ENCODE results near the gene CHRNA4.

CHRNA4 gene

DNA sequence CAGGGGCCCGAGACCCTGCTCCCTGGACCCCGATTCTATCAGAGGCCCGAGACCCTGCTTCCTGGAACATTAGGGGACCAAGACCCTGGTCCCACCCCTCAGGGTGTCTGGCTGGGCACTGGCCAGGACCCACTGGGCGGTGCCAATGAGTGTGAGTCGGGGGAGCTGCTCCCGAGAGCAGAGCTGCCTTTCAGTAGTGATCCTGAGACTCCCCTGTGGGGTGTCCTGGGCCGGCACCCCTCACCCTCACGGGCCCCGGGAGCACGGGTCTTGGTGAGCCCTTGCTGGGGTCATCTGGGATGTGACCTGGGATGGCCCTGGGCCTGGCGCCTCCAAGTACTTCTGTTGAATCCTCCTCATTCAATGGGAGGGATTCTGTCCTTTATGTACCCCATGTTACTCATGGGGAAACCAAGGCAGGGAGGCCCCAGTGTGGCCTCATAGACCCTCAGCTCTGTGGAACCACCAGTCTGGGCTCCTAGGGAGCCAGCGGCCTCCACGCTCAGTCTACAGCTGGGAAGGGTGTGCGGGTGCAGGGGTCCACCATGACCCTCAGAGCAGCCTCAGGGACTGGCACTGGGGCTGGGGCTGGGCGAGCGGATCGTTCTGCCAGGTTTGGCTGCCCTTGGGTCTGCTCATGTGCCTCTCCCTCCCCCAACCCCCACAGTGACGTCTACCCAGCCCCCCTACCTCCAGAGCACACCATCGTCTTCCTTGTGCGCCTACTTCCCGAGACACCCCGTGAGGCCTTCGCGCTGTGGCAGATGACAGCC is 42.6 kb downstream of the CHRNA4 start:
- no peak for DNase-seq

DNA sequence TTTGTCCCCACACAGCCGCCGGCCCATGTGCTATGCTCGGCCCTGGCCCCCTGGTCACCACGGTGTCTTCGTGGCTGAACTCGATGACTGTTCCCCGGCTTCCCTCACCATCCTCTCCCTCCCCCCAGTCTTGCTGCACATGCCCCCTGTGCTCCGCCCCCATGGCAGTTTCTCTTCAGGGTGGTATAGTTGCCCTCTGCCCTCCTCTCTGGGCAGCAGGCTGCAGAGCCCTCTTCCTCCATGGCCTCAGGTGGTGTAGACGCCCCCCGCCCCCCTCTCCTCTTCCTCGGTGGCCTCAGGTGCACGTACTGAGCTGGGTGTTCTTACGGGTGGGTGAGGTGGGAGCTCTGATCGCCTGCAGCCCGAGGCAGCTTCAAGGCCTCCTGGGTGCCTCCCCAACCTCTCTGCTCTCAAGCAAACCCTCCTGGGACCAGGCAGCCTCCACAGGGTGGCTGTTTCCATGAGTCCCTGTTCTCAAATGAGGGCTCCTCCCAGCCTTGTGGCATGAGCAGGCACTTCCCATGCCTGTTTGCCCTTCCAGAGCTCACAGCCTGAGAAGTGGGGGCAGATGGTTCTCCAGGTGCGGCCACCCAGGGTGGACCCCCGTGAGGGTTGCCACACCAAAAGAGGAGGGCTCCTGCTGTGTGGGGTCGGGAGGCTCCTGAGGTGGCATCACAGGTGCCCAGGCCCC is 43.4 kb downstream of the CHRNA4 start:
- DNase-seq: no peak

DNA sequence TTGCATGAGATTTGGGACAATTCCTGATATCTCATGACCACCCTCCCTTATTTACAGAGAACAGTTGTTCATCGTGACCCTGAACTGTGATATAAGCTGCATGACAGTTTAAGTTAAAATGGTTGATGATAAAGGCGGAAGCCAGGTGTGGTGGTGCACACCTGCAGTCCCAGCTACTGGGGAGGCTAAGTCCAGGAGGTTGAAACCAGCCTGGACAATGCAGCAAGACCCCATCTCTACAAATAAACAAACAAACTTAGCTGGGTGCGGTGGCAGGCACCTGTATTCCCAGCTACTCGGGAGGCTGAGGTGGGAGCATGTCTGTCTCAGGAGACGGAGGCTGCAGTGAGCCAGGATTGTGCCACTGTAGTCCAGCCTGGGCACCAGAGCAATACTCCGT is 44.1 kb downstream of the CHRNA4 start:
- DNase-seq: no peak

DNA sequence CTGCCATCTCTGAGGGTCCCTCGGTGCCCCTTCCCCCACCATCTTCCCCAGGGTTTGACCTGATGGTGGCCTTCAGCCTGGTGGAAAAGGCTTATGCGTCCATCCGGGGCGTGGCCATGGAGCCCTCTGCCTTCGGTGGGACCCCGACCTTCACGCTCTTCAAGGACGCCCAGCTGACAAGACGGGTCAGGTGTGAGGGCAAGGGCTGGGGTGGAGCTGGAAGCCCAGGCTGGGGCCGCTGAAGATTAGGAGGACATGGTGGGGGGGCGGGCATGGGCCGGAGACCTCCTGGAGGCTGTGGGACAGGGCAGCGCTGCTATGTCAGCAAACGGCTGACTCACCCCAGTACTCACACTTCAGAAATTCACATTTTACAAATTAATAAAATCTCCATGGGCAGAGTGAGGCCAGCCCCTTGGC is 44.6 kb downstream of the CHRNA4 start:
- no peak for DNase-seq

DNA sequence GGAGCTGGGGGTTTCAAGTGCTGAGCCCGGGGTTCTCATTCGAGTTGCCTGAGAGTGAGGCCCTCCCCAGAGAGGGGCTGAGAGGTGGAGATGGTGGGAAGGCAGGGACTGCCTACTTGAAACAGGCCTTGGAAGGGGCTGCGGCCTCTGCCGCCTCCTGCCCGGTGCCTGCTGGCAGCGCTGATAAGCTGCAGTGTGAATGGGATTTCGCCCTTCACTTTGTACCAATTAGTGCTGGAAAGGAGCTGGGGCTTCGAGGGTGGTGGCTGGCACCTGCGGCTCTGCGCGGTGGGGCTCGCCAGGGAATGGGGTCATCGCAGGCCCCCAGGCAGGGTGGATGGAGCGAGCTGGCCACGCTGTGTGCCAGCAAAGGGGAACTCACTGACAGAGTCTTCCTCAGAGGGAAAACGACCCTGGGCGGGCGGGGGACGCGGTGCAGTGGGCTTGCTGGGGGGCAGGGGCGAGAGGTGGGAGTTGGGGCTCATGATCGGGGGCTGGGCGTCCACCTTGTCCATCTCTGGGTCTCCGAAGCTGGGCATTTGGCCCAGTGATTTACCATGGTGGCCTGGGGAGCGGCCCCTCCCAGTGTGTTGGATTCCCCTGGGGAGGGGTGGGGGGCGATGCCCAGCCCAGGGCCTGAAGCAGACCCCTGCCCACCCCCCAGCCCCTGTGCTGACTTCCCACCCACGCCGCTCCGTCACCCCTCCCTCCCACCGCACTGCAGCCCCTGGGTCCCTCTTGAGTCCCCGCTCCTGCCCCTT is 45.2 kb downstream of the CHRNA4 start:
- DNase-seq: no peak

DNA sequence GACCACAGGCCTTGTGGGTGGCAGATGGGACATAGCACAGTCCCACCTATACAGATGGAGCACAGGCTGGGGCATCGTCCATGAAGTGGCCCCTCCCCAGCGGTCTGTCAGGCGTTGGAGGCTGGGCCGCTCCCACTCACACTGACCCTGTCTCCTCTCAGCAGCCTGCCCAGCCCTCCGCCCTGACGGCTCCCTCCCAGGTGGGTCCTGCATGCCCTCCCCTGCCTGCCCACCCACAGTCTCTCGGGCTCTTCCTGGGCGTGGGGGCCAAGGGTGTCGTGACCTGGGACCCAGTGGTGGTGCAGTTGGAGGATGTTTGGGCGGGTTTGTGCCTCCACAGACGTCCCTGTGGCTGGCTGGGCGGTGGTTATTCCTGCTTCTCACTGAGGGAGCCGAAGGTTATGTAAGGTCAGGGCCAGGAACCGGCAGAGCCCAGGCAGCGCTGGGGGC is 45.9 kb downstream of the CHRNA4 start:
- no peak for DNase-seq

DNA sequence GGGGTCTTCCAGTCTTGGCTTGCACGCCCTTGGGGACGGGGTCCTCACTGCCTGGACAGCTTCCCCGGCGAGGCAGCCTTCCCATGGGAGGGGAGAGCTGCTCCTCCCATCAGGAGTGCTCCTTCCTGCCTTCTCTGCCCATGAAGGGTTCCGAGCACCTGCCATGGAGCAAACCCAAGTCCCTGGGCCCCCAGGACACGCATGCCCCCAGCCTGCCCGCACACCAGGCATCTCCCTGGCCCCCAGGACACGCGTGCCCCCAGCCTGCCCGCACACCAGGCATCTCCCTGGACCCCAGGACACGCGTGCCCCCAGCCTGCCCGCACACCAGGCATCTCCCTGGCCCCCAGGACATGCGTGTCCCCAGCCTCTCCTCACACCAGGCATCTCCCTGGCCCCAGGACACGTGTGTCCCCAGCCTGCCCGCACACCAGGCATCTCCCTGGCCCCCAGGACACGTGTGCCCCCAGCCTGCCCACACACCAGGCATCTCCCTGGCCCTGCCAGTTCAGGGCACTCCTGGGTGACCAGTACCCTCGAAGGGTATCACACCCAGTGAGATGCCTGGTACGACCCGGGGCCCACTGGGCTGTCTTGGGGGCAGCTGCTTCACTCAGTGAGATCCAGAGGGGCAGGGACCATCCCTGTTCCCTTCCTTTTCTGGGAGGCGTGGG is 46.4 kb downstream of the CHRNA4 start:
- DNase-seq: no peak

DNA sequence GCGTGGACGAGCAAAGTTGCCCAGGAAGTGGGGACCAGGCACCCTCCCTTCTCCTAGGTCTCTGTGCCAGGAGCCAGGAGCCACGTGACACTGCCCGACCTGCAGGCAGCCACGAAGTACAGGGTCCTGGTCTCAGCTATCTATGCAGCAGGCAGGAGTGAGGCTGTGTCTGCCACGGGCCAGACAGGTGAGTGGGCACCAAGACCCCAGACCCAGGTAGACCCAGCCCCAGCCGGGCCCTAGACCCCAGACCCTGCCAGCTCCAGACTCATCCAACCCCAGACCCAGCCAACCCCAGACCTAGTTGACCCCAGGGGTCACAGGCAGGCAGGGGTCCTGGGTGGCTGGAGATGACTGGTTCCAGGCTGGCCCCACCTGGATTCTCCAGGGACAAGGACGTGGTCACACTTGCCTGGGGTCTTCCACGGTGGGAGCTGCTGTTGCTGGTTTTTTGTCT is 47.1 kb downstream of the CHRNA4 start:
- DNase-seq: no peak

DNA sequence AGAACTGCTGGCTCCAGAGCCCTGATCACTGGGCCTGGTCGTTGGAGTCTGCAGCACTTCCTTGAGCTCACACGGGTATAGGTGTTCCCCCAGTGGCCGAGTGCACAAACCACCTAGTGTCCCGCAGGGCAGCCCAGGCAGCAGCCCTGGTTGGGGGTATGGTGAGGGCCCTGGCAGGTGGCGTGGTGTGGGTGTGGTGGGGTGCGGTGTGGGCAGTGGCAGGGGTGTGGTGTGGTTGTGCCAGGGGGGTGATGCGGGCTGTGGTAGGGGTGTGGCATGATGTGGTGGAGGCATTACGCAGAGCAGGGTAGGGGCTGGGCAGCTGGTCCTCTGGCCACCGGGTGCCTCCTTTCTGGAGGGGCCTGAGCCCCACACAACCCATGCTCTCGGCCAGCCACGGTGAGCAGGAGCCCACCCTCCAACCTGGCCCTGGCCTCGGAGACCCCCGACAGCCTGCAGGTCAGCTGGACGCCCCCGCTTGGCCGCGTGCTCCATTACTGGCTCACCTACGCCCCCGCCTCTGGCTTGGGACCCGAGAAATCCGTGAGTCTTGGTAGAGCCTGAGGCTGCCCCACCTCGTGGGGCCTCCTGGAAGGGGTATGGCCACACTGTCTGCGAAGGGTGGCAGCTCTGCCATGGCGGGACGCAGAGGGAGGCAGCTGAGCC is 47.7 kb downstream of the CHRNA4 start:
- DNase-seq: no peak

DNA sequence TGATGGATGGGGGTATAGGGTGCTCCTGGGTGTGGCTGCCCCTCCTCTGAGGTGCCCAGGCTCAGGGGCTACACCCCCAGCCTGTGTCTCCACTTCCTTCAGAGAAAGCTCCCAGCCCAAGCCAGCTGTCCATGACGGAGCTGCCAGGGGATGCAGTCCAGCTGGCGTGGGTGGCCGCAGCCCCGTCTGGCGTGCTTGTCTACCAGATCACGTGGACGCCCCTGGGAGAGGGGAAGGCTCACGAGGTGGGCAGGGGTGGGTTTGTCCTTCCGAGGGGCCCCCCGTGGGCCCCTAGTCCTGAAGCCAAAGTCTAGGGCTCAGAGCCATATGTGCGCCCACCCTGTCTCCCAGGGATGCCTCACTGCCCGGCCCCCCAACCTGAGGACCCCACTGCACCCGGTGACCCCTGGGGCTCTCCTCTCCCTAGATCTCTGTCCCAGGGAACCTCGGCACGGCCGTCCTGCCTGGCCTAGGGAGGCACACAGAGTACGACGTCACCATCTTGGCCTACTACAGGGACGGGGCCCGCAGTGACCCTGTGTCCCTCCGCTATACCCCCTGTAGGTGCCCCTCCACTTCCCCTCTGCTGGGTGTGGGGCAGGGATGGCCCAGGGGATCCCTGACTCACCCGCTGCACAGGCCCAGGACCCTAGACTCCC is 48.3 kb downstream of the CHRNA4 start:
- no peak for DNase-seq

DNA sequence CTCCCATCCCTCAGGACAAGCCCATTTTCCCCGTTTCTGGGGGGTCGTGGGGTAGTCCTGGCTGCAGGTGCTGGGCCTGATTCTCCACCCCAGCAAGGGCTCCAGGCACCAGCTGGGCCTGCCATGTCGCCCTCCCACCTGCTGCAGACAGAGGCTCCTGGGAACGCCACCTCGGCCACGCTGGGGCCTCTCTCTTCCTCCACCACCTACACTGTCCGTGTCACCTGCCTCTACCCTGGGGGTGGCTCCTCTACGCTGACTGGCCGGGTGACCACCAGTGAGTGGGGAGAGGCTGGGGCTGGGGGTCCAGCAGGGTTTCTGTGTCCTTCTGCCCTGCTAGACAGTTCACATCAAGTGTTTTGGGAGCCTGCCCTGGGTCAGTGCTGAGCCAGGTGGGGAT is 48.9 kb downstream of the CHRNA4 start:
- DNase-seq: no peak

DNA sequence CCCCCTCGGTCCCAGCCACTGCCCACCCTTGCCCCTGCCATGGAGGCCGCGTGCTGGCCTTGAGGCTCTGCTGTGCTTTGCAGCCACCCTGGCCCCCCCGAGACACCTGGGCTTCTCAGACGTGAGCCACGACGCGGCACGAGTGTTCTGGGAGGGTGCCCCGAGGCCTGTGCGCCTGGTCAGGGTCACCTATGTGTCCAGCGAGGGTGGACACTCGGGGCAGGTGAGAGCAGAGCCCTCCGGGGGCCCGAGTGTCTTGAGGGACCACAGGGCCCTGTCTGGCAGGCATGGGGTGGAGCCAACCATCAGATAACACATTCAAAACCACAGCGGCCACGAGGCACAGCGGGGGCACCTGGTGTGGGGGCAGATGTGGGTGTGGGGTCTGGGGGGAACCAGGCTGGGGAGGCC is 49.3 kb downstream of the CHRNA4 start:
- DNase-seq: no peak

DNA sequence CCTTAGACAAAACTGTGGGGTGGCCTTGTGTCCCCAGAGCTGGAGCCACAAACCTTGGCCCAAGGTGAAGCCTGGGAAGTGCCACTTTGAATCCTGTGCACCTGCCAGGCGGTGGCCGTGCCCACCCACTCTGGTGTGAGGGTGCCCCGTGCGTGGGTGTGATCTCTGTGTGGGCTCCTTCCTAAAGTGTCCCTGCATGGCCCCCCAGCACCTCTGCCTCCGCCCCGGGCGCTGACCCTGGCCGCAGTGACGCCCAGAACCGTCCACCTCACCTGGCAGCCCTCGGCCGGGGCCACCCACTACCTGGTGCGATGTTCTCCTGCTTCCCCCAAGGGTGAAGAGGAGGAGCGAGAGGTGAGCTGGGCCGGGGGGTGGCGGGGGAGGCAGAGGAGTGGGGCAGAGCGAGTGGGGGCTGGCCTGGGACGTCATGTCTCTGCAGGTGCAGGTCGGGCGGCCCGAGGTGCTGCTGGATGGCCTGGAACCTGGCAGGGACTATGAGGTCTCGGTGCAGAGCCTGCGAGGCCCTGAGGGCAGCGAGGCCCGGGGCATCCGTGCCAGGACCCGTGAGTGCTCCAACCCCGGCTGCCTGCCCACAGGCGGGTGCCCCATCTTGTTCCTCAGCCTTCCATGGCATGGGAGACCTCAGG is 49.8 kb downstream of the CHRNA4 start:
- no peak for DNase-seq

DNA sequence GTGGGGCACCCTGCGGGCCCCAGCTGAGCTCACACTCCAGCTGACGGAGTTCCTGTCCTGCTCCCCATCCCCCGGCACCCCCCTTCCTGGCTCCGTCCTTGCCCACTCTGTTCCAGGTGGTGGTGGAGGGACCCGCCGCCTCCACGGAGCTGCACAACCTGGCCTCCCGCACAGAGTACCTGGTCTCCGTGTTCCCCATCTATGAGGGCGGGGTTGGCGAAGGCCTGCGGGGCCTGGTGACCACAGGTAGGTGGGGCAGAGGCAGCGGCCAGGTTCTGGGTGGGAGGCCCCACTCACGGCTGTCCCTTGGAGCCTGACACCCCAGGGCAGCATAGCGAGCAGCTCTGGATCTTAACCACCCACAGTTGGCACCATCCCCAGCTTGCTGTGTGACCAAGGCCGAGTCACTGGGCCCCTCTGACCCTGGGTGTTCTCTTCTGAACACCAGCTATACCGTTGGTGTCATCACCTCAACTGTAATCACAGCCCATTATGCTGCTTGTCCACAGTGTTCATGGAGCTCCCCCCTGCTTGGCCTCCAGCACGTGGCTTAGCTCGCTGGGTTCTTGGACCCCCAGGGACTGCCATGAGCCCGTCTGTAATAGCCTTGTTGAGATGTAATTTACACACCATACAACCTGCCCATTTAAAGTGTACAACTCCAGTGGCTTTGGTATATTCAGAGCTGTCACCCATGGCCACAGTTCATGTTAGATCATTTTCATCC is 50.7 kb downstream of the CHRNA4 start:
- no peak for DNase-seq

DNA sequence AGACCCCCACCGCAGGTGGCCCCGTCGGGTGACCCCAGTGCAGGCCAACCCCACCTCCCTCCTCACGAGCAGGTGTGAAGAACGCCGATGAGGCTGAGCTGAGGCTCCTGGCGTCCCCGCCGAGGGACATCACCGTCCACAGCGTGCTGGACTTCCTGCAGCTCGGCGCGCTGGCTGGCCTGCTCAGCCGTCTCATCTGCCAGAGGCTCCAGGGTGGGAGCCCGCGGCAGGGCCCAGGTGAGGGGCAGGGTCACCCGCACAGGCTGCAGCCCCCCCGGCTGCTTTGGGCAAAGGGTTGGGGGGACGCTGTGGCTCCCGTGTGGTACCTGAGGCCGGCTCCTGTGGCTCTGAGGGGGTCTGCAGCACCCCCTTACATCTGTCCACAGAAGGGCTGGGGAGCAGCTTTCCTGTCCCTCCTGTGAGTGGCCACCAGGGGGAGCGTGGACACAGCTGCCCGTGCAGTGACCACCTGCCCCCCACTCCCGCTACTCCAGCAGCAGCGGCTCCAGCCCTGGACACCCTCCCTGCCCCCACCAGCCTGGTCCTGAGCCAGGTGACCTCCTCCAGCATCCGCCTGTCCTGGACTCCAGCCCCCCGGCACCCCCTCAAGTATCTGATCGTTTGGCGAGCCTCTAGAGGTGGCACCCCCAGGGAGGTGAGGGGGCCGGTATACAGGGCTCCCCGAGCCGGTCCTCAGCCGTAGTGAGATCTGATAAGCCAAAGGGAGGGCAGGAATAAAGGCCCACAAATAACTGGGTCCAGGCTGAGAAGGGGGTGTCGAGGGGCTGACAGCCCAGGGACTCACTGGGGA is 51.7 kb downstream of the CHRNA4 start:
- DNase-seq: peak; percentile 8

DNA sequence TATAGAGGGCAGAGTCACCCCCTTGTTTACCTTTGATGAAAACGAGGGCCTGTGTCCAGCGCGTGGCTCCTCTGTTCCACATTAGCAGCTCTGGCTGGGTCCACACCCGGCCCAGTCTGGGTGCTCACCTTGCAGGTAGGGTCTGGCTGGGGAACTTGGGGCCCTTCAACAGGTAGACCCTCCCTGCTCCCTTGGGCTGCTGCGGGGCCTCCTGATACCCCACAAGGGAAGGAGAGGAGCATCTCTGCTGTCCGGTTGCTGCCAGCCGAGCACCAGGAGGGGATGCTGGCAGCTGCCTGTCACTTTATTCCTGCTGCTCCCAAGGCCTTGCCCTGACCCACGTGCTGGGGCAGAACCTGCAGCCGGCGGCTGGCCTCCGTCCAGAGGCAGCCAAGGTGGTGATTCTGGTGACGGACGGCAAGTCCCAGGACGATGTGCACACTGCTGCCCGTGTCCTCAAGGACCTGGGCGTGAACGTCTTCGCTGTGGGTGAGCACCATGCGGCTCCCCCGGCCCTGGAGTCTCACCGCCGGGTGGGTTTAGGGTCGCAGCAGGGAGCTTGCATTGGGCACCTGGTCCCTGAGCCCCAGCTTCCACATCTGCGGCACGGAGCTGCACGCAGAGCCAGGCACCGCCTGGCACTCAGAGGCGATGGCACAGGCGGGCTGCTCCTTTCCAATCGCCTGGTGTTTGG is 52.8 kb downstream of the CHRNA4 start:
- no peak for DNase-seq

DNA sequence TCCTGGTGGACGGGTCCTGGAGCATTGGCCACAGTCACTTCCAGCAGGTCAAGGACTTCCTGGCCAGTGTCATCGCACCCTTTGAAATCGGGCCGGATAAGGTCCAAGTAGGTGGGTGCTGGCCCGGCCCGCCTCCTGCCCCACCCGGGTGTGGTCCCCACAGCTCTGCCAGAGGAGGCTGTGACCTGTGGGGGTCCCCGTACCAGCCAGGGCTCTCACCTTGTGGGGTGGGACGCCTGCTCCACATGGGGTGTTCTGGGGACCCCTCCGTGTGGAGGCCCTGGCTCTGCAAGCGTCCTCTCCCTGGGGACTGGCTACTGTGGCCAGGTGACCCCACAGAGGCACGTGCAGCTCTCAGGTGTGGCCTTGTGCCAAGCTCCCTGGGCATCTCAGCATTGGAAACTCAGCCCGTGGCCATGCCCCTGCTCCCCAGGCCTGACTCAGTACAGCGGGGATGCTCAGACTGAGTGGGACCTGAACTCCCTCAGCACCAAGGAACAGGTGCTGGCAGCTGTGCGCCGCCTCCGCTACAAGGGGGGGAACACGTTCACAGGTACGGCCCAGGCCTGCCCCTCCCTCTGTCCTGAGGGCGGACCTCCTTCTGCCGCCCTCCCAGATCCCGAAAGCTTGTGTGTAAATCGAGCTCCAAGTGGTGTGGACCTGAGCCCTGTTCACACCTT is 53.5 kb downstream of the CHRNA4 start:
- no peak for DNase-seq

Measured in CD4-positive, alpha-beta T cell treated with Interleukin-21 for 1 hour (primary cell).